Naive B cell (primary cell): ENCODE measurements around the gene UTP25. TPM values are rescaled to one million over a fixed set of nuclear protein-coding genes. Genes with fewer than 3 reads are reported as not detected.
"Not testable (repeated sequence)": the region's sequence is repeated elsewhere in the genome, so short reads cannot be mapped to it uniquely, and the experiment has no call there.

Source experiments
- ATAC-seq, 2 donors: fragments of 150-1000 bp; cut with Tn5 transposase; 2 replicates each; pipeline ENCODE4 v1.10.0; 2021; ENCODE audit warnings: low read depth in 2 of 2, mild to moderate bottlenecking in 2 of 2, moderate library complexity in 2 of 2
- DNase-seq: peaks from one replicate; pipeline ENCODE4 v3.0.0; 2022
- H3K27ac Mint-ChIP-seq, 6 donors: one replicate each; pipeline ENCODE4 v1.8.0; 2020 to 2022; ENCODE audit warnings: mild to moderate bottlenecking in 6 of 6, mixed read lengths in 6 of 6, moderate library complexity in 5 of 6, inconsistent platforms in 2 of 6
- H3K27me3 Mint-ChIP-seq, 3 donors: one replicate each; pipeline ENCODE4 v1.8.0; 2021 to 2022; ENCODE audit warnings: mixed read lengths in 3 of 3, mild to moderate bottlenecking in 1 of 3
- H3K36me3 Mint-ChIP-seq, 2 donors: one replicate each; pipeline ENCODE4 v1.8.0; 2020 to 2022; ENCODE audit warnings: mixed read lengths in 2 of 2, inconsistent platforms in 1 of 2, mild to moderate bottlenecking in 1 of 2
- H3K4me1 Mint-ChIP-seq, 3 donors: one replicate each; pipeline ENCODE4 v1.8.0; 2020 to 2022; ENCODE audit warnings: mixed read lengths in 3 of 3, inconsistent platforms in 1 of 3, mild to moderate bottlenecking in 1 of 3, moderate library complexity in 1 of 3
- H3K4me3 Mint-ChIP-seq, 8 donors: one replicate each; pipeline ENCODE4 v1.8.0; 2020 to 2022; ENCODE audit warnings: mild to moderate bottlenecking in 8 of 8, mixed read lengths in 8 of 8, moderate library complexity in 8 of 8, inconsistent platforms in 2 of 8
- H3K9me3 Mint-ChIP-seq, 7 donors: one replicate each; pipeline ENCODE4 v1.8.0; 2020 to 2022; ENCODE audit warnings: mixed read lengths in 7 of 7, mild to moderate bottlenecking in 5 of 7, inconsistent platforms in 2 of 7, moderate library complexity in 1 of 7
- polyA plus RNA-seq, 6 donors: library from polyadenylated mRNA; unstranded; fragments of 300-500 nt; fragmentation: Illumina TruSeq; gene quantifications; one replicate each; pipeline ENCODE4 v1.2.3, GENCODE V29; 2021; ENCODE audit warnings: low read depth in 6 of 6

UTP25 gene
- polyA plus RNA-seq, 6 donors from 2014 or later = 4.1 to 11.9 (median 6.8) TPM

- no peak overlapping the region for H3K4me3 Mint-ChIP-seq
- peak overlapping the region in 1 of 6 donors; percentile 26 for H3K27ac Mint-ChIP-seq
- peaks cover 9 to 25% of the 10 kb centered on the region in 2 donors for H3K36me3 Mint-ChIP-seq
- no peak for ATAC-seq
- no peak for DNase-seq
- no peaks in the 10 kb centered on the region for H3K4me1 Mint-ChIP-seq
- peaks cover 37 to 88% (median 78%) of the 10 kb centered on the region in 3 donors for H3K27me3 Mint-ChIP-seq
- H3K9me3 Mint-ChIP-seq = peaks cover 0 to 3% (median 0%) of the 10 kb centered on the region in 7 donors
Observed at GRCh38 chr1:209791920-209792319, 35.9 kb upstream of the UTP25 start.

- H3K27ac Mint-ChIP-seq, DNase-seq, ATAC-seq, H3K4me3 Mint-ChIP-seq, H3K4me1 Mint-ChIP-seq, H3K9me3 Mint-ChIP-seq: not testable (repeated sequence)
- peaks cover 15 to 16% of the 10 kb centered on the region in 2 donors for H3K36me3 Mint-ChIP-seq
- peaks cover 41 to 72% (median 67%) of the 10 kb centered on the region in 3 donors for H3K27me3 Mint-ChIP-seq
Observed at GRCh38 chr1:209793711-209794110, 34.1 kb upstream of the UTP25 start.

DNA sequence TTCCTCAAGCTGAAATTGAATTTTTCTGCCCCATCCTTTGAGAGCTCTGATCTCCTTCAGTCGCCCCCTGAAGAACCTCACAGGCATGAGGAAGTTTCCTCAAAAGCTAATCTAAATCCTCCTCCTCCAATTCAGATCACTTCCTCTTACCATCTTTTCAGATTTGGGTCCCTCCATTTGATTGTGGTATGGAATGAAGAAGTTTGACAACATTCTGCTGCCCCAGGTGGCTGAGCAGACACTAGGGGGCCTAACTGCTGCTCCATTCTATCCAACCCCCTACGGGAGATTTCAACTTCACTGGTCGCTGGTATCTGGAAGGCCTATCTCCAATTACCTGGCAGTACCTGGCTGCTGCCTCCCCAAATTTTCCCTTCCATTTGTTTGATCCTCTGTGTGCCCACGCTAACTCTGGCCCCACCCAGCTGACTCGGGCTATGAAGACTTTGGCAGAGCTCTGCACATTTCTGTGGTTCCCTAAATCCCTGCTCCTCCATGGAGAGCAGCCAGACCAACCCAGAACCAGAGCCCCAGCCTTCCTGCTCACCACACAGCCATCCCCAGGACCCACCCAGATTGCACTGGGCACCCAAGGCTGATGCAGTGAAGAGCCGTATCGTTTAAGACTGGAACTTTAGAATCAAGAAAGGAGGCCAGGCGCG is 29.7 kb upstream of the UTP25 start:
- peak overlapping the region in 1 of 6 donors; percentile 17 for H3K27ac Mint-ChIP-seq
- ATAC-seq (peak; percentile 33 to 38), DNase-seq (no peak)
- H3K36me3 Mint-ChIP-seq = peaks cover 0 to 6% of the 10 kb centered on the region in 2 donors
- H3K9me3 Mint-ChIP-seq = peaks cover 0 to 3% (median 0%) of the 10 kb centered on the region in 7 donors
- H3K4me1 Mint-ChIP-seq = peaks cover 0 to 6% (median 5%) of the 10 kb centered on the region in 3 donors
- H3K4me3 Mint-ChIP-seq = no peak overlapping the region
- H3K27me3 Mint-ChIP-seq = peaks cover 29 to 49% (median 44%) of the 10 kb centered on the region in 3 donors

- no peaks in the 10 kb centered on the region for H3K9me3 Mint-ChIP-seq
- DNase-seq = no peak
- peaks cover 30 to 43% (median 32%) of the 10 kb centered on the region in 3 donors for H3K27me3 Mint-ChIP-seq
- H3K36me3 Mint-ChIP-seq = peaks cover 0 to 6% of the 10 kb centered on the region in 2 donors
- no peak overlapping the region for H3K27ac Mint-ChIP-seq
- peaks cover 11 to 22% (median 13%) of the 10 kb centered on the region in 3 donors for H3K4me1 Mint-ChIP-seq
- peak overlapping the region in 1 of 8 donors; percentile 38 for H3K4me3 Mint-ChIP-seq
- ATAC-seq = no peak
Observed at GRCh38 chr1:209800984-209801834, 26.6 kb upstream of the UTP25 start.

DNA sequence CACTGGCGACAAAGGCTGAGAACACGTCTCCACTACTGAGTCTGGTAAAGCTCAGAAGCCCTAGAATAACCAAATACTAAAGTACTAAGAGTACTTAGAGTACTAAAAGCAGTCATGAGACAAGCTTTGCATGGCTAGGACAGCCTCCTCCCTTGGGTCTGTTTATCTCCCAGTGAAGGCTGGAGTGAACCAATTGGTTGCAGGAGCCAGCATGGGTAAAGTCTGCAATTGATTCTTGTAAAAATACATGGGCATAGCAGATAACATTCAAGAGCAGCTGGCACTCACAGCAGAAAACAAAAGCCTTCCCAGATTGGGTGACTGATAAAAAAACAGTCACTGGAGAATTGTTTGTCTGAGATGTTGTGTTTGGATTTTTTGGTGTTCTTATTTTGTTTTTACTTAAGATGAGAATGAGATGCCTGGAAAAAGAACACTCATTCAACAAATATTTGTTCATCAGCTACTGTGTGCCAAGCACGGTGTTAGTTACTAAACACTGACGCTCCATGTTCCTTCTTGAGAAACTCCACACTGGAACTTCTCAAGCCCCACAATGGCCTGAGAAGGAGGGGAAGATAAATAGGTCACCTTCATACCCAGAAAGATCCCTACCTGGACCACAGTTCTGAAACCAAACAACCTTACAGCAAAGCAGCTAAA is 25.5 kb upstream of the UTP25 start:
- no peak for ATAC-seq
- H3K27me3 Mint-ChIP-seq = peaks cover 25 to 37% (median 26%) of the 10 kb centered on the region in 3 donors

DNA sequence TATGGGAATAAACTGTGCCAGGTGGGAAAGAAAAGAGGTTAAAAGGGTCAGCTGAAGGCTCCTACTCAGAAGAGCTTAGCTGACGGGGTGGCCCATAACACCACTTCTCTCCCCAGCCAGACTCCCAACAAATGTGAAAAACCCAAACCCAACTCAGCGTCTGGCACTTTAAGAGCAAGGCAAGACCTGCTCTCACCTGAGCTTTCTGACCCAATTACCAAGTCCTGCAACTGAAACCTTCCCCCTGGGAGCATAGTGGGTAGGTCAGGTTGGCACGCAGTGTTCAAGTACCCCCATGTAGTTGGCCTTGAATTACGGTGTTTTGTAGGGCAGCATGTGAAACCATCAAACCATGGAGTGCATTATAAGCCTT is 25.0 kb upstream of the UTP25 start:
- DNase-seq (no peak), ATAC-seq (no peak)
- peak overlapping the region in 1 of 6 donors; percentile 42 for H3K27ac Mint-ChIP-seq
- peaks cover 24 to 37% (median 25%) of the 10 kb centered on the region in 3 donors for H3K27me3 Mint-ChIP-seq
- no peak overlapping the region for H3K4me3 Mint-ChIP-seq
- H3K36me3 Mint-ChIP-seq = peaks cover 0 to 3% of the 10 kb centered on the region in 2 donors
- no peaks in the 10 kb centered on the region for H3K9me3 Mint-ChIP-seq
- peaks cover 11 to 22% (median 17%) of the 10 kb centered on the region in 3 donors for H3K4me1 Mint-ChIP-seq

More for the DNA sequence above, 25.5 kb upstream of the UTP25 start:
- H3K4me1 Mint-ChIP-seq = peaks cover 12 to 24% (median 17%) of the 10 kb centered on the region in 3 donors
- no peak for DNase-seq
- no peaks in the 10 kb centered on the region for H3K9me3 Mint-ChIP-seq
- H3K27ac Mint-ChIP-seq = peak overlapping the region in 1 of 6 donors; percentile 42
- peaks cover 0 to 6% of the 10 kb centered on the region in 2 donors for H3K36me3 Mint-ChIP-seq
- no peak overlapping the region for H3K4me3 Mint-ChIP-seq

DNA sequence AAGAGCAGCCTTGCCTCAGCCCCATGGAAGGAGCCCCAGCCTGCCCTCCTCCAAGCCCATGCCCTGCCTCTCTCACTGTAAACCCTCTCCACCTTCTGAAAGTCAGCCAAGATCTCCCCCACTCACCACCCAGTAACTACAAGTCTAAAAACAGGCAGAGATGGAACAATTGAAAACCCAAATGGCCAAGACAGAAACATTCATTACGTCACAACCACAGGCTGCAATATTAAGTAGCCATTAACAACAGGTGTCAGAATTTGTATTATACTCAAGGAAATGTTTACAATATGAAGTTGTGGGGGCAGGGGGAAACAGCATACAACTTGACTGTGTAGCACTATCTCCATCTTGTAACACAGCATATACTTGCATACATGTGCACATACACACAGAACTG is 24.2 kb upstream of the UTP25 start:
- DNase-seq = no peak
- Mint-ChIP-seq H3K27me3 (peaks cover 21 to 37% (median 25%) of the 10 kb centered on the region in 3 donors), H3K36me3 (no peaks in the 10 kb centered on the region), H3K27ac (no peak overlapping the region), H3K4me3 (peak overlapping the region in 1 of 8 donors; percentile 40), H3K9me3 (no peaks in the 10 kb centered on the region), H3K4me1 (peaks cover 7 to 18% (median 17%) of the 10 kb centered on the region in 3 donors)
- no peak for ATAC-seq

GRCh38 chr1:209805341-209805781 is 22.4 kb upstream of the UTP25 start:
- Mint-ChIP-seq H3K4me3 (peak overlapping the region; percentile 90 to 100 (median 94)), H3K27ac (peak overlapping the region in 2 of 6 donors; percentile 72 to 82), H3K36me3 (no peaks in the 10 kb centered on the region), H3K27me3 (peaks cover 21 to 37% (median 36%) of the 10 kb centered on the region in 3 donors), H3K4me1 (peaks cover 7 to 18% (median 17%) of the 10 kb centered on the region in 3 donors), H3K9me3 (no peaks in the 10 kb centered on the region)
- DNase-seq (no peak), ATAC-seq (no peak)

DNA sequence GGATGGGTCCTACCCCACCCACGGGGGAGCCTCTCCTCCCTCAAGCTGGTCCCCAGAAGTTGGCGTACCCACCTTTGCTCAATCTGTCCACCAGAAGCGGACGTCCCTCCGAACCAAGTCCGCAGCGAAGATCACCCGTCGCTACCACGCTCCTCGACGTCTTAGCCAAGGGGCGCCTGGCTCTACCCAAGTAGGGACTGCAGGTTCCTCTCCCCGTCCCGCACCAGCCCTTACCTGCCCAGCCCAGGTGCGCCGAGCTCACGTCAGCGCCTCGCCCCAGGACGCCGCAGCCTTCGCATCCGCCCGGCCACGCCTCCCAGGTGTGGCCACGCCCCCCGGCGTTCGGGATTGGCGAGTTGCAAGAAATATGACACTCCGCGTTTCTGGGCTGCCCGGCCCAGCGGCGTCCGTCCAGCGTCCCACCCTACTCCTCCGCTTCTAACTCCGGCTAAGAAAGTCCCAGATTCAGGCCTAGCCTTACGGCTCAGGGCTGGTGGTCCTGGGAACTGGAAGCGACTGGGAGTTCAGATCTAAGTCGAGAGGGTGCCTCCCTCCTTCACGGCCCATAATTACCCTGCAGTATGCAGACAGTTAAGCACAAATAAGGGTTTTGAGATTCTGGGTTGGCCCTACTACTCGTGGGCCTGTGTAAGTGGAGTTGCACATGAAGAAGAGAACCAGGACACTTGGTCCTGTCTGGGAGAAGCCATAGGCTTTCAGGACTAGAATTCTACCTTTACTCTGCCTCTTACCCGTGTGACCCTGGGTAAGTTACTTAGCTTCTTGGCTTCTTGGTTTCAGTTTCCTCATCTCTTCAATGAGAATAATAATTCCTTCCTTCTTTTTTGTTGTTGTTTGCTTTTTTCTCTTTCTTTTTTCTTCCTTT is 21.7 kb upstream of the UTP25 start, which contains the start of gene IRF6:
IRF6 (minus strand) TSS at position 268 of the 886 bp plus-strand sequence. CDS start 4,729 bp downstream, outside the sequence.
- Mint-ChIP-seq H3K36me3 (no peaks in the 10 kb centered on the region), H3K27ac (peak within 1 kb of the TSS; percentile 16 to 97 (median 86)), H3K4me3 (peak within 1 kb of the TSS; percentile 90 to 100 (median 94)), H3K9me3 (no peaks in the 10 kb centered on the region), H3K4me1 (peaks cover 7 to 18% (median 17%) of the 10 kb centered on the region in 3 donors), H3K27me3 (peaks cover 21 to 43% (median 36%) of the 10 kb centered on the region in 3 donors)
- DNase-seq = peak; percentile 53
- peak; percentile 91 to 92 for ATAC-seq

- H3K27ac Mint-ChIP-seq = peak overlapping the region in 1 of 6 donors; percentile 47
- peaks cover 7 to 18% (median 17%) of the 10 kb centered on the region in 3 donors for H3K4me1 Mint-ChIP-seq
- no peak for ATAC-seq
- no peaks in the 10 kb centered on the region for H3K9me3 Mint-ChIP-seq
- no peak for DNase-seq
- no peaks in the 10 kb centered on the region for H3K36me3 Mint-ChIP-seq
- H3K4me3 Mint-ChIP-seq = peak overlapping the region in 1 of 8 donors; percentile 39
- H3K27me3 Mint-ChIP-seq = peaks cover 21 to 43% (median 27%) of the 10 kb centered on the region in 3 donors
Observed at GRCh38 chr1:209807509-209807908, 20.3 kb upstream of the UTP25 start.

DNA sequence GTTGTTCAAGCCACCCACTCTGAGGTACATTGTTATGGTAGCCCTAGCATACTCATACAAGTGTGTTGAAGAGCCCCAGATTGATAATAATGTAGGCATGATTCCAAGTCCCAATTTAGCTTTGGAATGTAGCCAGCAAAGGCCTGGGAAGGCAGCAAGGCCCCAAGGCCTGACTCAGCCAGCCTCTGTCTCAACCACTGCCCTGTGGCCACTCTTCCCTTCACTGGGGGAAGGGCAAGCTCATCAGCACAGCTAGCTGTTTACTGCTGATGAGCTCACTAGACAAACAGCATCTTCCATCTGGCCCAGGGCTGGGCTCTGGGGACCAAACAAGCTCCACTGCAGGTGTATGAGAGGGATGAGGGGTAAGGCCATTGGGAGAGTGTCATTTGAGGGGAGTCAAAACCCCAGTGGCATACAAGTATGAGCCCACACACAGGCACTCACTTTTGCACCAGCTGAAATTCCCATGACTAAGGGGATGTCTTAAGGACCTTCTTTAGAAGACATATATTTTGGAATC is 19.7 kb upstream of the UTP25 start:
- H3K9me3 Mint-ChIP-seq = no peaks in the 10 kb centered on the region
- no peak overlapping the region for H3K4me3 Mint-ChIP-seq
- H3K36me3 Mint-ChIP-seq = no peaks in the 10 kb centered on the region
- no peak for DNase-seq
- no peak for ATAC-seq
- H3K4me1 Mint-ChIP-seq = peaks cover 7 to 18% (median 17%) of the 10 kb centered on the region in 3 donors
- peaks cover 24 to 36% (median 25%) of the 10 kb centered on the region in 3 donors for H3K27me3 Mint-ChIP-seq
- no peak overlapping the region for H3K27ac Mint-ChIP-seq

DNA sequence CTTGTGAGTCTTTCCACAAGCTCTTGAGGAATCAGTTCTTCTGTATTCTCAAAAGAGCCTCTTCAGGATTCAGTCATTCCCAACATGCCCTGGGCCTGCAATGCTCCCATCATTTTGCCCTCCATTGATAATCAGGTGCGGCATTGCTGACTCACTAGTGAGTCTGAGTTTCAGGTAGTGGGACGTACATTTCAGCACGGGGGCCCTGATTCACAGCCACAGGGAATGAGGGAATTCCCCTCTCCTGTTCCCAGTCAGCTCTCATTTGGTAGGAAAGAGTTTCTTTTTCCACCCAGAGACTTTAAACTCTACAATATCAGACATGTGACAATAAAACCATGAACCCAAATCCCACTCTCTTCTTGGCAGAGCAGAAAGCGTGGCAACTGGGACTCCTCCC is 18.2 kb upstream of the UTP25 start:
- no peaks in the 10 kb centered on the region for H3K9me3 Mint-ChIP-seq
- no peak overlapping the region for H3K4me3 Mint-ChIP-seq
- H3K27me3 Mint-ChIP-seq = peaks cover 16 to 26% (median 26%) of the 10 kb centered on the region in 3 donors
- H3K36me3 Mint-ChIP-seq = no peaks in the 10 kb centered on the region
- ATAC-seq (no peak), DNase-seq (no peak)
- H3K4me1 Mint-ChIP-seq = peaks cover 7 to 17% (median 15%) of the 10 kb centered on the region in 3 donors
- H3K27ac Mint-ChIP-seq = no peak overlapping the region
